Lung (tissue), 12 donors: Measurements from ENCODE around the gene TRERF1. TPM values are rescaled to one million over a fixed set of nuclear protein-coding genes. Genes with fewer than 3 reads are reported as not detected.

Experiments used
- ATAC-seq: fragments of 200-7000 bp; cut with Tn5 transposase; one replicate; pipeline ENCODE4 v1.9.1; 2020; ENCODE audit warnings: moderate number of reproducible peaks; ENCODE audit not compliant: insufficient read depth, low FRiP score
- DNase-seq, 3 donors: peaks; one replicate each; pipeline ENCODE4 v3.0.0-alpha.2; 2013 to 2017
- H3K27ac ChIP-seq, 2 donors: one replicate each; pipeline ENCODE4 v1.5.1; 2013; ENCODE audit warnings: mild to moderate bottlenecking in 2 of 2, moderate library complexity in 2 of 2, control low read depth in 1 of 2, inconsistent platforms in 1 of 2, low read depth in 1 of 2, low read length in 1 of 2
- H3K27me3 ChIP-seq, 3 donors: one replicate each; pipeline ENCODE4 v1.5.1; 2013; ENCODE audit warnings: low read length in 2 of 3; ENCODE audit not compliant: control insufficient read depth in 3 of 3, insufficient read depth in 3 of 3
- H3K36me3 ChIP-seq, 4 donors: one replicate each; pipeline ENCODE4 v1.5.1; 2013; ENCODE audit warnings: low read length in 4 of 4, mild to moderate bottlenecking in 1 of 4, moderate library complexity in 1 of 4; ENCODE audit not compliant: control insufficient read depth in 4 of 4, insufficient read depth in 4 of 4
- H3K4me1 ChIP-seq, 5 donors: one replicate each; pipeline ENCODE4 v1.5.1; 2013; ENCODE audit warnings: low read length in 5 of 5, mild to moderate bottlenecking in 2 of 5, moderate library complexity in 1 of 5; ENCODE audit not compliant: control insufficient read depth in 5 of 5, insufficient read depth in 5 of 5
- H3K4me3 ChIP-seq: one replicate; pipeline ENCODE4 v1.5.1; 2013; ENCODE audit warnings: mild to moderate bottlenecking, control low read depth, moderate library complexity
- H3K9ac ChIP-seq, 2 donors: one replicate each; pipeline ENCODE4 v1.5.1; 2013; ENCODE audit warnings: low read length in 2 of 2, control low read depth in 1 of 2; ENCODE audit not compliant: insufficient read depth in 1 of 2
- H3K9me3 ChIP-seq, 4 donors: one replicate each; pipeline ENCODE4 v1.5.1; 2013; ENCODE audit warnings: low read length in 3 of 4, mild to moderate bottlenecking in 1 of 4, moderate library complexity in 1 of 4; ENCODE audit not compliant: control insufficient read depth in 4 of 4, insufficient read depth in 3 of 4
- CTCF ChIP-seq: IDR thresholded peaks from 2 replicates; pipeline ENCODE4 v1.5.1; 2012; ENCODE audit warnings: mild to moderate bottlenecking; ENCODE audit errors: control extremely low read depth, extremely low read depth
- WGBS, 2 donors: extraction: QIAGEN DNeasy Blood & Tissue Kit; methylation state at CpG; one replicate each; pipeline ENCODE4 v1.1.7; 2013; 5-methylcytosine and 5-hydroxymethylcytosine counted together
- polyA plus RNA-seq, 2 donors: library from polyadenylated mRNA; stranded (reverse); fragments of 200-250 nt; gene quantifications; one replicate each; pipeline ENCODE4 v1.2.1, GENCODE V29; 2013
- total RNA-seq, 2 donors: library from RNA; depleted of rRNA in 1 of 2; stranded (reverse); fragments of >200 nt in 1 of 2; gene quantifications; one replicate each; pipeline ENCODE4 v1.2.1, GENCODE V29; 2014 to 2021
- donor health status: control.
- donor health status: control.
- donor health status: Bipolar disorder and iron deficiency.
- donor health status: healthy.
- donor health status: DM: yes; HTN: yes; CAD: no.

TRERF1 gene
- total and polyA plus RNA-seq, 4 donors = 1.2 to 10.4 (median 3.3) TPM

GRCh38 chr6:42378536-42378935, 73.2 kb downstream of the TRERF1 start:
- H3K27ac ChIP-seq = no peak overlapping the region
- ATAC-seq = no peak
- WGBS, 2 donors = 23 to 58% methylated on average over 3 of the region's 3 CpGs
- TF ChIP-seq CTCF = no peak
- no peaks in the 10 kb centered on the region for H3K27me3 ChIP-seq
- H3K36me3 ChIP-seq = no peaks in the 10 kb centered on the region
- no peak overlapping the region for H3K9ac ChIP-seq
- DNase-seq = no peak
- H3K4me1 ChIP-seq = peaks cover 0 to 10% (median 7%) of the 10 kb centered on the region in 5 donors
- H3K4me3 ChIP-seq = no peak overlapping the region
- no peaks in the 10 kb centered on the region for H3K9me3 ChIP-seq

GRCh38 chr6:42378125-42378524, 73.6 kb downstream of the TRERF1 start:
- DNase-seq (no peak), ATAC-seq (no peak)
- no peak overlapping the region for H3K4me3 ChIP-seq
- no peaks in the 10 kb centered on the region for H3K36me3 ChIP-seq
- H3K9ac ChIP-seq = peak overlapping the region in 1 of 2 donors; percentile 25
- TF ChIP-seq CTCF = no peak
- WGBS, 2 donors = 77 to 79% methylated on average over 5 of the region's 5 CpGs
- H3K4me1 ChIP-seq = peaks cover 0 to 10% (median 7%) of the 10 kb centered on the region in 5 donors
- H3K27me3 ChIP-seq = no peaks in the 10 kb centered on the region
- no peak overlapping the region for H3K27ac ChIP-seq
- no peaks in the 10 kb centered on the region for H3K9me3 ChIP-seq

GRCh38 chr6:42375007-42375635, 76.6 kb downstream of the TRERF1 start:
- Histone ChIP-seq H3K4me1 (peaks cover 0 to 4% (median 3%) of the 10 kb centered on the region in 5 donors), H3K27ac (no peak overlapping the region), H3K9me3 (no peaks in the 10 kb centered on the region), H3K9ac (no peak overlapping the region), H3K27me3 (no peaks in the 10 kb centered on the region), H3K4me3 (no peak overlapping the region), H3K36me3 (no peaks in the 10 kb centered on the region)
- DNase-seq = no peak
- WGBS, 2 donors = 90 to 91% methylated on average over 10 of the region's 10 CpGs
- no peak for ATAC-seq
- TF ChIP-seq CTCF = no peak
